IPS-11a (cell line): ENCODE data around the gene FZR1.

Experiments
- H3K4me3 ChIP-seq: one replicate; pipeline ENCODE4 v1.5.1; 2013; ENCODE audit warnings: low read depth, low read length, control low read depth

Gene FZR1

GRCh38 chr19:3512562-3513228 lies 6.6 kb downstream of the FZR1 start:
- no peak overlapping the region for H3K4me3 ChIP-seq

- H3K4me3 ChIP-seq = no peak overlapping the region
Observed at GRCh38 chr19:3513229-3514140, 7.4 kb downstream of the FZR1 start.

GRCh38 chr19:3514930-3515329 lies 8.8 kb downstream of the FZR1 start:
- H3K4me3 ChIP-seq = no peak overlapping the region

GRCh38 chr19:3515891-3516422 lies 9.8 kb downstream of the FZR1 start:
- no peak overlapping the region for H3K4me3 ChIP-seq

- H3K4me3 ChIP-seq = no peak overlapping the region
Observed at GRCh38 chr19:3516675-3517207, 10.6 kb downstream of the FZR1 start.

GRCh38 chr19:3517638-3518037 lies 11.5 kb downstream of the FZR1 start:
- H3K4me3 ChIP-seq = no peak overlapping the region

- H3K4me3 ChIP-seq = no peak overlapping the region
Observed at GRCh38 chr19:3518255-3518654, 12.1 kb downstream of the FZR1 start.

GRCh38 chr19:3518659-3519058 lies 12.5 kb downstream of the FZR1 start:
- no peak overlapping the region for H3K4me3 ChIP-seq

GRCh38 chr19:3519126-3519525 lies 13.0 kb downstream of the FZR1 start:
- no peak overlapping the region for H3K4me3 ChIP-seq

- no peak overlapping the region for H3K4me3 ChIP-seq
Observed at GRCh38 chr19:3520166-3521103, 14.3 kb downstream of the FZR1 start.

GRCh38 chr19:3521104-3521445 lies 15.0 kb downstream of the FZR1 start:
- H3K4me3 ChIP-seq = no peak overlapping the region

GRCh38 chr19:3522421-3523360 lies 16.6 kb downstream of the FZR1 start:
- no peak overlapping the region for H3K4me3 ChIP-seq

GRCh38 chr19:3523361-3524077 lies 17.4 kb downstream of the FZR1 start:
- H3K4me3 ChIP-seq = no peak overlapping the region

- H3K4me3 ChIP-seq = no peak overlapping the region
Observed at GRCh38 chr19:3524078-3524842, 18.1 kb downstream of the FZR1 start.

GRCh38 chr19:3524904-3525451 lies 18.9 kb downstream of the FZR1 start:
- no peak overlapping the region for H3K4me3 ChIP-seq

- H3K4me3 ChIP-seq = no peak overlapping the region
Observed at GRCh38 chr19:3526507-3527237, 20.6 kb downstream of the FZR1 start.

- no peak overlapping the region for H3K4me3 ChIP-seq
Observed at GRCh38 chr19:3527238-3527910, 21.3 kb downstream of the FZR1 start.
